Nucleus accumbens (tissue), 56 donors: ENCODE data around the gene PIK3CD.

Experiments
- DNase-seq, 56 donors: peaks; one replicate each; lab custom pipeline; 2025; lab: John Stamatoyannopoulos, UW

PIK3CD gene

DNA sequence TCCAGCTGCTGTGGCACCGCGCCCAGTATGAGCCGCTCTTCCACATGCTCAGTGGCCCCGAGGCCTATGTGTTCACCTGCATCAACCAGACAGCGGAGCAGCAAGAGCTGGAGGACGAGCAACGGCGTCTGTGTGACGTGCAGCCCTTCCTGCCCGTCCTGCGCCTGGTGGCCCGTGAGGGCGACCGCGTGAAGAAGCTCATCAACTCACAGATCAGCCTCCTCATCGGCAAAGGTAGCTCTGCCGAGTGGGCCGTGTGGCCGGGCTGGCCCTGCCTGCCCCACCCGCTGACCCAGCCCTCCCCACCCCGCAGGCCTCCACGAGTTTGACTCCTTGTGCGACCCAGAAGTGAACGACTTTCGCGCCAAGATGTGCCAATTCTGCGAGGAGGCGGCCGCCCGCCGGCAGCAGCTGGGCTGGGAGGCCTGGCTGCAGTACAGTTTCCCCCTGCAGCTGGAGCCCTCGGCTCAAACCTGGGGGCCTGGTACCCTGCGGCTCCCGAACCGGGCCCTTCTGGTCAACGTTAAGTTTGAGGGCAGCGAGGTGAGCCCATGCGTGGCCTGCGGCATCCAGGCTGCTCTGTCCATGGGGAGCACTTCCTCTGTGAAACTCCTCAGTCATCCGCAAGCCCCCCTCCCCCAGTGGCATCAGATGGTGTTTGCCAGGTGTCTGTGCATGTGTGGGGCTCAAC lies 64.2 kb downstream of the PIK3CD start:
- no peak for DNase-seq

DNA sequence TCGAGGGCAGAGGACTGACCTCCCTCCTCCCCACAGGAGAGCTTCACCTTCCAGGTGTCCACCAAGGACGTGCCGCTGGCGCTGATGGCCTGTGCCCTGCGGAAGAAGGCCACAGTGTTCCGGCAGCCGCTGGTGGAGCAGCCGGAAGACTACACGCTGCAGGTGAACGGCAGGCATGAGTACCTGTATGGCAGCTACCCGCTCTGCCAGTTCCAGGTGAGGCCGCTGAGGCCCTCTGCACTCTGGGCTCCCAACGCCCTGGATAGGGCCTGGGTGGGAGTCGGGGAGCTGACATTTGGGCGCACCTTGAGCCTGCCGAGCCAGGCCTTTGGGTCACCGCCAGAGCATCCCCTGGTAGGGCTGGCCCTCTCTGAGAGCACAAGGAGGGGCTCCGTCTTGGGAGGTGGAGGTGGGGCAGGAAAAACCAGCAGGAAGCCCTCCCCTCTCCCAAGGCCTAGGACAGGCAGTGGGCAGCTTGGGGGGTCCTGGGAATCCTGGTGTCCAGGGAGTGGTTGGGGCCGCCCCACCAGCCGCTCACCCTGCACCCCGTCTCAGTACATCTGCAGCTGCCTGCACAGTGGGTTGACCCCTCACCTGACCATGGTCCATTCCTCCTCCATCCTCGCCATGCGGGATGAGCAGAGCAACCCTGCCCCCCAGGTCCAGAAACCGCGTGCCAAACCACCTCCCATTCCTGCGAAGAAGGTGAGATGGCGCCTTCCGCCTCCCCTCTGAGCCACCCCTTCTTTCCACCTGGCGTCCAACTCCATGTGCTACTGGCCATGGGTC lies 65.1 kb downstream of the PIK3CD start:
- DNase-seq: no peak

DNA sequence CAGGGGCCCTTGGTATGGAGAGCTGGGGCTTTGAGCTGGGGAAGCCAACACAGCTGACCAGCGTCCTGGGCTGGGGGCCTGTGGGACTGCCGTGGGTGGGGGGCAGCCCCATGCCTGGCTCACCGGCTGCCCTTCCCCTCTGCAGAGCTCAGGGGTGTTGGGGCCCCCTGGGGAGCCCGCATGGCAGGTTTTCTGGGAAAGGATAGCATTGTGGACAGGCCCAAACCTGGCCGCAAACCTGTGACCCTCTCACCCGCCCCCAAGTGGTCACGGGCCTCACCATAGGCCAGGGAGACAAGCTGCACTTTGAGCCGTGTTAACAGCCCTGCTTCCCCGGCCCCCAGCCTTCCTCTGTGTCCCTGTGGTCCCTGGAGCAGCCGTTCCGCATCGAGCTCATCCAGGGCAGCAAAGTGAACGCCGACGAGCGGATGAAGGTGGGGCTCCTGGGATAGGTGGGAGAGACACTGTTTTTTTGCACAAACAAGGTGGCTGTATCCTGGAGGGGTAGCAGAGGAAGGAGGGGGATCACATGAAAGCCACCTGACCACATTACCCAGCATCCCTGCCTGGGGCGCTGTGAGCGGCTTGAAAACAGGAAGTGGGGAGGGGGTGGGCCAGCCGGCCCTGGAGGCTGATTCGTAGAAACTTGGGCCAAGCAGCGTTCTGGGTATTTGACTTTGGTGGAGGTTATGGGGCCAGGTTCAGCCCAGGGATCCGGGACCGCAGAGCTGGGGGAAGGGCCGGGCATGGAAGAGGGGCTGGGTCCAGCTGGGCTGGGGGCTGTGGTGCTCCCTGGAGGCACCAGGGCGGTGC lies 65.9 kb downstream of the PIK3CD start:
- DNase-seq: peak in 9 of 56 donors; percentile 3 to 53 (median 16)

DNA sequence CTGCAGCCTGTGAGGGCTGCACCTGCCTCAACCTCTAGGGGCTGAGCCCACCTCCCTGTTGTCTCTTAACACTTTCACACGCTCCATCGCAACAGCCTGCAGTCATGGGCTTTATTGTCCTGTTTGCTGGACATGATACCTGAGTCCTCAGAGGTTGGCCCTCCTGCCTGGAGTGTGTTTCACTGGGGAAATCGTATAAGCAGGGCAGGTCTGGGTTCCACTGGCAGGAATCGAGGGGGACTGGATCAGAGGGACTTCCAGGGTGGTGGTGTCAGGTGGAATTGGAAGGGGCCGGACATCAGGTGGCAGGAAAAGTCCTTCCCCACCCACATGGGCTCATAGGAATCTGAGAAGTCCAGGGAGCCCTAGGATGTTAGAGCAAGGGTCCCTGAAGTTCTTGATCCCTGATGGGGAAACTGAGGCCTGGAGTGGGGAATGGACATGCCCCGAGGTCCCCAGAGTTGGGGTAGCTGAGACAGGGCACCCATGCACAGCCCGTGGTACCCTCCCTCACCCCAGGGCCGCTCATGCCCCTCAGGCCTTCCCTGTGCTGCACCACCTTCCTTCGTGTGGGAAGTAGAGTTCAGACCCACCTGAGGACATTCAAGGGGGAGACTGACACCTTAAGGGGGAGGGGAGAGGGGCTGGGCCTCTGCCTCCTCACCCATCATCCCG lies 66.6 kb downstream of the PIK3CD start:
- DNase-seq: no peak

DNA sequence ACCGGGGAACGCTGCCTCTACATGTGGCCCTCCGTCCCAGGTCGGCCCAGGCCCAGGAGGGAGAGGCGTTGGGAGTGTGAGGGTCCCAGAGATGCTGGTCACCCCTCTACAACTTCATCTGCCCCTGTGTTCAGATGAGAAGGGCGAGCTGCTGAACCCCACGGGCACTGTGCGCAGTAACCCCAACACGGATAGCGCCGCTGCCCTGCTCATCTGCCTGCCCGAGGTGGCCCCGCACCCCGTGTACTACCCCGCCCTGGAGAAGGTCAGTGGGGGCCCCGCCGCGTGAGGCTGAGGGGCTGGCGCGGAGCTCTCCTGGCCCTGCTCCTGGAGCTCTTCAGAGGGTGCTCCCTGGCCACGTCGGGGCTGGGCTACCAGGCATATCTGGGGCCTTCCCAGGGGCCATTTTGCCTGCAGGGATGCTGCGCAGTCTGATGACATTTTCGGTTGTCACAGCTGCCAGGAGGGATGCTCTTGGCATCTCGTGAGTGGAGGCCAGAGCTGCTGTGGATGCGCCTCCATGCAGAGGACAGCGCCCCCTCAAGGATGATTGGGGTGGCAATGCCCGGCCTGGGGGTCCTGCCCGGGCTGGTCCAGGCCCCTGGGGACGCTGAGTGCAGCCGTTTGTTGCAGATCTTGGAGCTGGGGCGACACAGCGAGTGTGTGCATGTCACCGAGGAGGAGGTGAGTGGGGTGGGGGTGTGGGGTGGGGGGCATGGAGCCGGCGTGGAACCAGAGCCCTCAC lies 68.6 kb downstream of the PIK3CD start:
- DNase-seq: no peak

DNA sequence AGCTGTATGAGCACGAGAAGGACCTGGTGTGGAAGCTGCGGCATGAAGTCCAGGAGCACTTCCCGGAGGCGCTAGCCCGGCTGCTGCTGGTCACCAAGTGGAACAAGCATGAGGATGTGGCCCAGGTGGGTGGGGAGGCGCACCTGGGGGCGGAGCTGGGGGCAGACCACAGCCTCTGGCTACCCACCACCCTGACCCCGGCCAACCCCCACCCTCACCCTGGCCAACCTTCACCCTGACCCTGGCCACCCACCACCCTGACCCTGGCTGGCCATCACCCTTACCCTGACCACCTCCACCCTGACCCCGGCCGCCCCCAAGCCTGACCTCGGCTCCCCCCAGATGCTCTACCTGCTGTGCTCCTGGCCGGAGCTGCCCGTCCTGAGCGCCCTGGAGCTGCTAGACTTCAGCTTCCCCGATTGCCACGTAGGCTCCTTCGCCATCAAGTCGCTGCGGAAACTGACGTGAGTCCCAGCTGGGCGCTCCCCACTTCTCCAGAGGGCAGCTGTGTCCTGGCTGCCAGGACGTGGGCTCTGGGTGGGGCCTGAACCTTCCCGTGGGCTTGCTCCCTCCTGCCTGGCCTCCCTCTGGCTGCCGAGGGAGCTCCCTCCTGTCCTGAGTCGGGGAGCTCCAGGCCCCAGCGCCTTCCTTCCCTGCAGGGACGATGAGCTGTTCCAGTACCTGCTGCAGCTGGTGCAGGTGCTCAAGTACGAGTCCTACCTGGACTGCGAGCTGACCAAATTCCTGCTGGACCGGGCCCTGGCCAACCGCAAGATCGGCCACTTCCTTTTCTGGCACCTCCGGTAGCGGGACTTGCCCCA lies 69.5 kb downstream of the PIK3CD start:
- no peak for DNase-seq

DNA sequence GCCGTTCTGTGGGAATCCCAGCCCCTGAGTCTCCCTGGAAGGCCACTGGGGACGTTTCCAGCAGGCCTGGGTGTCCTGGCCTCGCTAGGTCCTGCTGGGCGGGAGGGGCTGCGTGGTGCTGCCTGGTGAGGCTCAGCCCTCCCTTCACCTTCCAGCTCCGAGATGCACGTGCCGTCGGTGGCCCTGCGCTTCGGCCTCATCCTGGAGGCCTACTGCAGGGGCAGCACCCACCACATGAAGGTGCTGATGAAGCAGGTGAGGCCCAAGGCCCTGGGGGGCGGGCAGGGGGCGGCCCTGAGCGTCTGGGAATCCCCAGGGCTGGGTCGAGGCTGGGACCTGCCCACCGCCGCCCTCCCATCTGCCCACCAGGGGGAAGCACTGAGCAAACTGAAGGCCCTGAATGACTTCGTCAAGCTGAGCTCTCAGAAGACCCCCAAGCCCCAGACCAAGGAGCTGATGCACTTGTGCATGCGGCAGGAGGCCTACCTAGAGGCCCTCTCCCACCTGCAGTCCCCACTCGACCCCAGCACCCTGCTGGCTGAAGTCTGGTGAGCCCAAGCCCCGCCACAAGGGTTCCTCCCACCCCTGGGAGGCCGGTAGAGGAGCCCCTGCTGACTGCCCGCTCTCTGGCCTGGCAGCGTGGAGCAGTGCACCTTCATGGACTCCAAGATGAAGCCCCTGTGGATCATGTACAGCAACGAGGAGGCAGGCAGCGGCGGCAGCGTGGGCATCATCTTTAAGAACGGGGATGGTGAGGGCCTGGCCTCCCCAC lies 70.3 kb downstream of the PIK3CD start:
- peak in 13 of 56 donors; percentile 6 to 49 (median 13) for DNase-seq

DNA sequence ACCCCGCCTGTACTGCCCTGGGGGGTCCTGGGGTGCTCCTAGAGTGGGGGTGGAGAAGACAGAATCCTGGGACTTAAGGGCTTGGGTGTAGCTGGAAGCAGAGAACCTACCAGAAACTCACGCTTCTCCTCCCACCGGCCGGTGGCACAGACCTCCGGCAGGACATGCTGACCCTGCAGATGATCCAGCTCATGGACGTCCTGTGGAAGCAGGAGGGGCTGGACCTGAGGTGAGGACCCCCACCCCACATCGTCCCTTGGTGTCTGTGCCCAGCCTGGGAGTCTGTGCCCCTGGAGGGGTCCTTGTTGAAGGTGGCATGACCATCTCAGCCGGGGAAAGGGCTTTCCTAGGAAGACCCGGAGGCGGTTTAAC lies 70.8 kb downstream of the PIK3CD start:
- no peak for DNase-seq

DNA sequence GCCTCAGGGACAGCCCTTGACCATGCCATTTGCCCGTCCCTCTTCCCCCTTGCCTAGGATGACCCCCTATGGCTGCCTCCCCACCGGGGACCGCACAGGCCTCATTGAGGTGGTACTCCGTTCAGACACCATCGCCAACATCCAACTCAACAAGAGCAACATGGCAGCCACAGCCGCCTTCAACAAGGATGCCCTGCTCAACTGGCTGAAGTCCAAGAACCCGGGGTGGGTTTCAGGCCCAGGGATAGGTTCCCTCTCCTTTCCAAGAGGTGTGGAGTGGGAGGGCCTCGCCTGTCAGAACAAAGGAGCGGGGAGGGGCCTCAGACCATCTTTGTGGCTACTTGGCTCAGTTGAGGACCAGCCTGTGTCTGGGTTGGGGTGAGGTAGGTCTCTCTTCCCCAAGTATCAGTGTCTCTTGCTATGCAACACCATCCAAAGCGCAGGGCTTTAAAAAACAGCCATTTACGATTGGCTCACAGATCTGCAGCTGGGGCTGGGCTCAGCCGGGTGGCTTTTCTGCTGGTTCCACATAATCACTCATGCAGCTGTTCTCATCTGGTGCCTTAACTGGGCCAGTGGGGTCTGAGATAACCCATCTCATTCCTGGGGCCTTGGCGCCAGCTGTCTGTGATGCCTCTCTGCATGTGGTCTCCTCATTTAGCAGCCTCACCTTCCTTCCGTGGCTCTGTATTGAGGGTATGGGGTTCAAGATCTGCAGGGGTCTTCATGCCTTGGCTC lies 71.7 kb downstream of the PIK3CD start:
- DNase-seq: no peak

DNA sequence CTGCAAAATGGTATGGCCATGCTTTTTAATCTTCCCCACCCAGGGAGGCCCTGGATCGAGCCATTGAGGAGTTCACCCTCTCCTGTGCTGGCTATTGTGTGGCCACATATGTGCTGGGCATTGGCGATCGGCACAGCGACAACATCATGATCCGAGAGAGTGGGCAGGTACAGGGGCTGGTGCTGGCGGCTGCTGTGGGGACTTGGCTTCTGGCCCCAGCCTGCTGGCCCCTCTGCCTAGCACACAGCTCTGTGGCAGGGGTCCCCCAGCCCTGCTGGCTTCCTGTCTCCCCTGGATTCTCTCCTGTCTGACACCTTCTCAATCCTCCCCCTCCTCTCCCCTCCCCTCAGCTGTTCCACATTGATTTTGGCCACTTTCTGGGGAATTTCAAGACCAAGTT lies 72.4 kb downstream of the PIK3CD start:
- no peak for DNase-seq

DNA sequence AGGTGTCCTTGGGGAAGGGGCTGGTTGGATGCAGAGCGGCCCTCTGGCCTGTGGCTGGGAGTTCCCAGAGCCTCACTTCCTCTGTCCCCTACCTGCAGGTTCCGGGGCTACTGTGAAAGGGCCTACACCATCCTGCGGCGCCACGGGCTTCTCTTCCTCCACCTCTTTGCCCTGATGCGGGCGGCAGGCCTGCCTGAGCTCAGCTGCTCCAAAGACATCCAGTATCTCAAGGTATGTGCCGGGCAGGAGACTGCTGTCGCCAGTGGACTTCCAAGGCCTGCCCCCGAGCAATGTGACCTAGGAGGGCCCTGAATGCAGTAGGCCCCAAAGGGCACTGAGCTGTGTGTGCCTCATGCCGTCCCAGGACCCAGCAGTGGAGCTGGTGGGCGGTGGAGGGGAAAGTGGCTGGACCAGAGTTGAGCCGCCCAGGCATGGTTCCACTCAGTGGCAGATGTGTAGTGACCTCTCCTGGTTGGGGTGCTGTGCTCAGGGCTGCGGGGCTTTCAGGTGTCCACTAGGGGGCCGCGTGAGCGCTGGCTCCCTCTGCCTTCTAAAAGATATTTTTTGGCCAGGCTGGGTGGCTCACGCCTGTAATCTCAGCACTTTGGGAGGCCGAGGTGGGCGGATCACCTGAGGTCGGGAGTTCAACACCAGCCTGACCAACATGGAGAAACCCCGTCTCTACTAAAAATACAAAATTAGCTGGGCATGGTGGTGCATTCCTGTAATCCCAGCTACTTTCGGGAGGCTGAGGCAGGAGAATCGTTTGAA lies 73.4 kb downstream of the PIK3CD start:
- peak in 5 of 56 donors; percentile 10 to 41 (median 22) for DNase-seq

DNA sequence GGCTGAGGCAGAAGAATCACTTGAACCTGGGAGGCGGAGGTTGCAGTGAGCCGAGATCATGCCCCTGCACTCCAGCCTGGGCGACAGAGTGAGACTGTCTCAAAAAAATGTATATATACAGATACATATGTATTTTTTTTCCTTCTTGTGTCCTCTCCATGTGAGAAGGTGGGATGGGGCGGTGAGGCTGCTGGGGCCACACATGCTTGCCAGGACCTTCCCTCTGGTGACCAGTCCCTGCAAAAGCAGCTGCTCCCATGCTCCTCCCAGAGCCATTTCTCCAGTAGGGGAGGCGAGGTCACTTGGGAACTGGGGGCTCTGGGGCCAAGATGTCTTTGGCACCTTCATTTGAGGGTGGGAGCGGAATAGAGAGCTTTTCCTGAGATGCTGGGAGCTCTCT lies 74.9 kb downstream of the PIK3CD start:
- no peak for DNase-seq

DNA sequence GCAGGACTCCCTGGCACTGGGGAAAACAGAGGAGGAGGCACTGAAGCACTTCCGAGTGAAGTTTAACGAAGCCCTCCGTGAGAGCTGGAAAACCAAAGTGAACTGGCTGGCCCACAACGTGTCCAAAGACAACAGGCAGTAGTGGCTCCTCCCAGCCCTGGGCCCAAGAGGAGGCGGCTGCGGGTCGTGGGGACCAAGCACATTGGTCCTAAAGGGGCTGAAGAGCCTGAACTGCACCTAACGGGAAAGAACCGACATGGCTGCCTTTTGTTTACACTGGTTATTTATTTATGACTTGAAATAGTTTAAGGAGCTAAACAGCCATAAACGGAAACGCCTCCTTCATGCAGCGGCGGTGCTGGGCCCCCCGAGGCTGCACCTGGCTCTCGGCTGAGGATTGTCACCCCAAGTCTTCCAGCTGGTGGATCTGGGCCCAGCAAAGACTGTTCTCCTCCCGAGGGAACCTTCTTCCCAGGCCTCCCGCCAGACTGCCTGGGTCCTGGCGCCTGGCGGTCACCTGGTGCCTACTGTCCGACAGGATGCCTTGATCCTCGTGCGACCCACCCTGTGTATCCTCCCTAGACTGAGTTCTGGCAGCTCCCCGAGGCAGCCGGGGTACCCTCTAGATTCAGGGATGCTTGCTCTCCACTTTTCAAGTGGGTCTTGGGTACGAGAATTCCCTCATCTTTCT lies 75.5 kb downstream of the PIK3CD start:
- no peak for DNase-seq

DNA sequence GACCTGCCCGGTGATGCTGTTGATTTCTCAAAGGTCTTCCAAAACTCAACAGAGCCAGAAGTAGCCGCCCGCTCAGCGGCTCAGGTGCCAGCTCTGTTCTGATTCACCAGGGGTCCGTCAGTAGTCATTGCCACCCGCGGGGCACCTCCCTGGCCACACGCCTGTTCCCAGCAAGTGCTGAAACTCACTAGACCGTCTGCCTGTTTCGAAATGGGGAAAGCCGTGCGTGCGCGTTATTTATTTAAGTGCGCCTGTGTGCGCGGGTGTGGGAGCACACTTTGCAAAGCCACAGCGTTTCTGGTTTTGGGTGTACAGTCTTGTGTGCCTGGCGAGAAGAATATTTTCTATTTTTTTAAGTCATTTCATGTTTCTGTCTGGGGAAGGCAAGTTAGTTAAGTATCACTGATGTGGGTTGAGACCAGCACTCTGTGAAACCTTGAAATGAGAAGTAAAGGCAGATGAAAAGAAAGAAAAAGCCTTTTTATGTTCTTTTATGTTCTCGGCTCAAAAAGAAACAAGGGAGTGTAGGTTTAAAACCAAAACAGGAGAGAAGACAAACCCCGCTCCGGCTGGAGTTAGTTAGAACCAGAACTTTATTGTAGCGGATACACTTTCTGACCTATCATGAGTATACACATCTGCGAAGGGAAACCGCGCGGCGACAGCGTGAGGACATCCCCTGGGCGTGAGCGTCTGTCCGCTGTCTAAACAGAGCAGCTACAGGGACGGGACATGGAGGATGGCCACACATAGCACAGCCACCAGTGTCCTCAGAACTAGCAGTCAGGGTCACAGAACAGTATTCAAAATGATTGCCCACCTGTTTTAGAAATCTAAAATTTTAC lies 77.1 kb downstream of the PIK3CD start:
- DNase-seq: no peak

DNA sequence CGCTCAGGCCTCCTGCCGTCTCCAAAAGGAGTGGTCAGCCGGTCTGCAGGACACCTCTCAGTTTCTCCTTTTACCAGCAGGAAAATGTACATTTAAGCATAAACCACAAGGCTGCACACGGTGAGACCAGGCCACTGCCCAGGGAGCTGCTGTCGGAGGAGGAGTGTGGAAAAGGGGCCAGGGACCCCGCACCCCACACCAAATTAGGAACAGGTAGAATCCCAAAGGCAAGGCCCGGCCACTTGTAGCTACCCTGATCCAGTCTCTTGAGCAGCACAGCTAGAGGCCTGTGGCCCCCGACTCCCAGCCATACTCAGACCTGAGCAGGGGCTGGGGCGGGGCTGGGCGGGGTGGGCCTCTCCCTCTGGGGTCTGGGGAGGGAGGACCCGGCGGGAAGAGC lies 78.0 kb downstream of the PIK3CD start:
- DNase-seq: no peak
